Transverse colon (tissue), 4 donors: ENCODE data around the gene CFAP73. TPM values are rescaled to one million over a fixed set of nuclear protein-coding genes. Genes with fewer than 3 reads are reported as not detected.
"Not testable (repeated sequence)": the region's sequence is repeated elsewhere in the genome, so short reads cannot be mapped to it uniquely, and the experiment has no call there.

Experiments
- DNase-seq: peaks from one replicate; pipeline ENCODE4 v3.0.0-alpha.2; 2019
- H3K27ac ChIP-seq, 4 donors: fragments of 200-600 bp; sonication (generic); 2 replicates each; pipeline ENCODE4 v1.5.1; 2016 to 2018; ENCODE audit warnings: inconsistent platforms in 4 of 4
- H3K27me3 ChIP-seq: fragments of 200-600 bp; sonication (generic); 2 replicates; pipeline ENCODE4 v1.5.1; 2017; ENCODE audit warnings: inconsistent platforms
- H3K36me3 ChIP-seq, 4 donors: fragments of 200-600 bp; sonication (generic); 2 replicates each; pipeline ENCODE4 v1.5.1; 2017 to 2019; ENCODE audit warnings: inconsistent platforms in 4 of 4
- H3K4me1 ChIP-seq, 4 donors: fragments of 200-600 bp; sonication (generic); 2 replicates each; pipeline ENCODE4 v1.5.1; 2017 to 2020; ENCODE audit warnings: inconsistent platforms in 4 of 4
- H3K4me3 ChIP-seq, 4 donors: fragments of 200-600 bp; sonication (generic); 1 replicate in 1 of 4; 2 replicates in 3 of 4; pipeline versions ENCODE4 v1.5.1 to v1.6.1; 2017 to 2019; ENCODE audit warnings: inconsistent platforms in 4 of 4
- H3K9me3 ChIP-seq, 2 donors: fragments of 200-600 bp; sonication (generic); 2 replicates each; pipeline ENCODE4 v1.5.1; 2017 to 2019; ENCODE audit warnings: inconsistent platforms in 2 of 2
- EP300 ChIP-seq: sonication (generic); formaldehyde crosslinking; IDR thresholded peaks from one replicate; pipeline ENCODE4 v1.6.1; 2017; ENCODE audit warnings: antibody characterized with exemption, low read depth
- POLR2A ChIP-seq: fragments of 450-650 bp; IDR thresholded peaks from one replicate; pipeline ENCODE4 v1.6.1; 2016; ENCODE audit warnings: antibody characterized with exemption, mild to moderate bottlenecking, moderate library complexity
- POLR2AphosphoS5 ChIP-seq, 3 donors: sonication (generic); formaldehyde crosslinking; IDR thresholded peaks; one replicate each; pipeline ENCODE4 v1.6.1; 2016; ENCODE audit warnings: antibody characterized with exemption in 3 of 3
- WGBS, 2 donors: methylation state at CpG; one replicate each; pipeline ENCODE4 v1.1.5; 2018; ENCODE audit warnings: low coverage in 1 of 2; 5-methylcytosine and 5-hydroxymethylcytosine counted together
- in situ Hi-C, 4 donors: fragments of 200-750 bp; cut with MboI; loops; one replicate each; pipeline versions ENCODE4 v1.15.0 to v1.15.1; 2017; ENCODE audit warnings: low sequenced_read_pairs in 3 of 4, low pct_ligation_motif_present in 1 of 4, low pct_unique_long_range_greater_than_20kb in 1 of 4
- intact Hi-C: fragments of 100-400 bp; cut with DNase I; formaldehyde crosslinking; loops from one replicate; pipeline ENCODE4 v1.15.1; 2023; ENCODE audit warnings: low total_unique reads
- total RNA-seq, 4 donors: library from RNA; depleted of rRNA; stranded (reverse); fragments of >200 nt; gene quantifications; one replicate each; pipeline ENCODE4 v1.1.0, GENCODE V29; 2016
- TF ChIP-seq, protein P1 (sequence below), 5 experiments: fragments of 200-600 bp in 3 of 5; fragments of 450-650 bp in 2 of 5; sonication (generic) in 3 of 5; IDR thresholded peaks; 1 replicate in 2 of 5; 2 replicates in 3 of 5; pipeline ENCODE4 v1.5.1; 2016 to 2017; ENCODE audit warnings: antibody characterized with exemption in 5 of 5, inconsistent platforms in 3 of 5, mild to moderate bottlenecking in 2 of 5, moderate library complexity in 1 of 5

CFAP73 gene
- total RNA-seq, 4 donors from 2014 or later: not detected

DNA sequence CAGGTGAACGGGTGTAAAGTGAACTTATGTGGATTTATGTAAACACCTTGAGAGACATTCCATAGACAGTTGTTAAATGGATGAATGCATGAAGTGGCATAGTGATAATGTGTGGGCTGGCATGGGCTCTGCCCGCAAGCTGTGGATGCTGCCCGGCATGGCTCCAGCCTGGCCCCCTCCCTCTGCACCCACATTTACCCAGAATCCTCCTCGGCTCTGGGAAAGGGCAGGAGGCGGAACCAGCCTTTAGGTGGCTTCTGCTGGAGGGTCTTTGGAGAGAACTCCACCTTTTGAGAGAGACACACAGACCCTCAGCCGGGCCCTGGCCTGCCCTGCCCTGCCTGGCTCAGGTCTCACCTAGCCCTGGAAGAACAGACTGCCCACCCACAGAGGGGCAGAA is 32.6 kb upstream of the CFAP73 start:
- no peaks in the 10 kb centered on the region for H3K4me1 ChIP-seq
- no peak for DNase-seq
- H3K9me3 ChIP-seq: no peaks in the 10 kb centered on the region
- H3K27me3 ChIP-seq: peaks cover 5% of the 10 kb centered on the region
- no peak overlapping the region for H3K27ac ChIP-seq
- in situ Hi-C loops: no loop called here
- H3K36me3 ChIP-seq: no peaks in the 10 kb centered on the region
- intact Hi-C loops: no loop called here
- 33 to 63% methylated on average over 1 to 6 of the region's 6 CpGs for WGBS, 2 donors
- no peak overlapping the region for H3K4me3 ChIP-seq
- TF ChIP-seq, protein P1, sequence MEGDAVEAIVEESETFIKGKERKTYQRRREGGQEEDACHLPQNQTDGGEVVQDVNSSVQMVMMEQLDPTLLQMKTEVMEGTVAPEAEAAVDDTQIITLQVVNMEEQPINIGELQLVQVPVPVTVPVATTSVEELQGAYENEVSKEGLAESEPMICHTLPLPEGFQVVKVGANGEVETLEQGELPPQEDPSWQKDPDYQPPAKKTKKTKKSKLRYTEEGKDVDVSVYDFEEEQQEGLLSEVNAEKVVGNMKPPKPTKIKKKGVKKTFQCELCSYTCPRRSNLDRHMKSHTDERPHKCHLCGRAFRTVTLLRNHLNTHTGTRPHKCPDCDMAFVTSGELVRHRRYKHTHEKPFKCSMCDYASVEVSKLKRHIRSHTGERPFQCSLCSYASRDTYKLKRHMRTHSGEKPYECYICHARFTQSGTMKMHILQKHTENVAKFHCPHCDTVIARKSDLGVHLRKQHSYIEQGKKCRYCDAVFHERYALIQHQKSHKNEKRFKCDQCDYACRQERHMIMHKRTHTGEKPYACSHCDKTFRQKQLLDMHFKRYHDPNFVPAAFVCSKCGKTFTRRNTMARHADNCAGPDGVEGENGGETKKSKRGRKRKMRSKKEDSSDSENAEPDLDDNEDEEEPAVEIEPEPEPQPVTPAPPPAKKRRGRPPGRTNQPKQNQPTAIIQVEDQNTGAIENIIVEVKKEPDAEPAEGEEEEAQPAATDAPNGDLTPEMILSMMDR (IDR thresholded peaks at IDR 0.05): no peak
- no peak for TF ChIP-seq POLR2AphosphoS5 (IDR thresholded peaks at IDR 0.05)
- no peak for TF ChIP-seq EP300
- TF ChIP-seq POLR2A: no peak

DNA sequence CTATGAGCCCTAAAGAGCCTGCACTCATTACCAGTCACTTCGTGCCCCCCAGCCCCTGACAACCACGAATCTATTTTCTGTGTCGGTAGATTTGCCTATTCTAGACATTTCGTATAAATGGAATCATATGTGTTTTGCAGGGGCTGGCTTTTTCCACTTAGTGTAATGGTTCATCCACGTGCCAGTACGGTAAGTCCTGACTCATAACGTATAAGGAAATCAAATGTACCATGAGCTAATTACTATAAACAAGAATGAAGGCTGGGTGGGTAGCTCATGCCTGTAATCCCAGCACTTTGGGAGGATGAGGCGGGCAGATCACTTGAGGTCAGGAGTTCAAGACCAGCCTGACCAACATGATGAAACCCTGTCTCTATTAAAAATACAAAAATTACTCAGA is 31.8 kb upstream of the CFAP73 start:
- in situ Hi-C loops, H3K4me1 ChIP-seq, H3K27ac ChIP-seq, H3K9me3 ChIP-seq, H3K36me3 ChIP-seq, H3K27me3 ChIP-seq, H3K4me3 ChIP-seq, DNase-seq, intact Hi-C loops: not testable (repeated sequence)
- 78% methylated on average over 8 of the region's 8 CpGs; no CpG with 5 or more reads in 1 of the 2 donors for WGBS, 2 donors

DNA sequence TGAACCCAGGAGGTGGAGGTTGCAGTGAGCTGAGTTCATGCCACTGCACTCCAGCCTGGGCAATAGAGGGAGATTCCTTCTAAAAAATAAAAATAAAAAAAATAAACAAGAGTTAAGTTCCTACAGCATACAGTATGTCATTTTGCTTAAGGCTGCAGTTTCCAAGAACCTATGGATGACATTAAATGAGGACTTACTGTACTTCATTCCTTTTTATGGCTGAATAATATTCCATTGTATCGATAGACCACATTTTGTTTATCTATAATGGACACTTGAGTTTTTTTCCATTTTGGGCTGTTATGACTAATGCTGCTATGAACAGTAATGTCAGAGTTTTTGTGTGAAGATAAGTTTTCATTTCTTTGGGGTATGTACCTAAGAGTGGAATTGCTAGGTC is 31.4 kb upstream of the CFAP73 start:
- Histone ChIP-seq H3K36me3 (no peaks in the 10 kb centered on the region), H3K27me3 (peaks cover 5% of the 10 kb centered on the region), H3K4me1 (no peaks in the 10 kb centered on the region), H3K4me3 (no peak overlapping the region), H3K9me3 (peaks cover 0 to 3% of the 10 kb centered on the region in 2 donors), H3K27ac (no peak overlapping the region)
- intact Hi-C loops (no loop called here), in situ Hi-C loops (no loop called here)
- TF ChIP-seq EP300 (no peak), POLR2AphosphoS5 (IDR thresholded peaks at IDR 0.05) (no peak), POLR2A (no peak)
- TF ChIP-seq, protein P1 (IDR thresholded peaks at IDR 0.05): no peak
- WGBS, 2 donors: 89% methylated on average over 1 of the region's 1 CpG; no CpG with 5 or more reads in 1 of the 2 donors
- DNase-seq: no peak

DNA sequence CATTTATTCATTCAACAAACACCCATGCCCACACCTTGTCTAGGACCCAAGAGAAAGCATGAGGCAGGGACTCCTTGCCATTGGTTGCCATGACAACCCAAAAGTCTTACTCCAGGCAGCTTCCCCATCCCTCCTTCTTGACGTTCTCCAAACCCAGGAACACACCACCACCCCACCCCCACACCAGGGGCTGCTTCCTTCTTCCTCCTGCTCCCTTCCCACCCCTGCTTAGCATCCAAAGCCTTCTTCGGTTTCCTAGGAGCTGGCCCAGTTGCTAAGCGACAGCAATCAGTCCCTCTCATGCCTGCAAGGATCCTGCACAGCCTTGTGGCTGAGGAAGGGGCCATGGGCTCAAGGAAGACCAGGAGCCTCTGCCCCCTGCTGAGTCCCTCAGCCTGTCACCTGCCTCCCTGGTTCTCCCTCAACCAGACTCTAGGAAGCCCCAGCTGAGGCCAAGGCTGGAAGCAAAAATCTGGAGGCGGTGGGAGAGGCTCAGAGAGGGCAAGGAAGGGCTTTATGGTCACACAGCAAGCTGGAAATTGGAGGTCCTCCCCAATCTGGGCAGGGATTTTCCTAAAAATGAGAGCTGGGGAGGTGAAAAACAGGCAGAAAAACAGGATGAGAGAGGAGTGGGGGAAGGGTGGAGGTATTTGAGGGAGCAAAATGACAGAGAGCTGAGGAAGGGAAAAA is 29.4 kb upstream of the CFAP73 start:
- Histone ChIP-seq H3K27ac (no peak overlapping the region), H3K9me3 (peaks cover 0 to 5% of the 10 kb centered on the region in 2 donors), H3K27me3 (no peaks in the 10 kb centered on the region), H3K36me3 (no peaks in the 10 kb centered on the region), H3K4me3 (no peak overlapping the region), H3K4me1 (no peaks in the 10 kb centered on the region)
- TF ChIP-seq EP300 (no peak), POLR2AphosphoS5 (IDR thresholded peaks at IDR 0.05) (no peak), POLR2A (no peak)
- TF ChIP-seq, protein P1 (IDR thresholded peaks at IDR 0.05): no peak
- in situ Hi-C loops: no loop called here
- WGBS, 2 donors: 53% methylated on average over 4 of the region's 4 CpGs; no CpG with 5 or more reads in 1 of the 2 donors
- intact Hi-C loops: no loop called here
- no peak for DNase-seq
